Measurements from ENCODE around the gene PPP1R12B.

DNA sequence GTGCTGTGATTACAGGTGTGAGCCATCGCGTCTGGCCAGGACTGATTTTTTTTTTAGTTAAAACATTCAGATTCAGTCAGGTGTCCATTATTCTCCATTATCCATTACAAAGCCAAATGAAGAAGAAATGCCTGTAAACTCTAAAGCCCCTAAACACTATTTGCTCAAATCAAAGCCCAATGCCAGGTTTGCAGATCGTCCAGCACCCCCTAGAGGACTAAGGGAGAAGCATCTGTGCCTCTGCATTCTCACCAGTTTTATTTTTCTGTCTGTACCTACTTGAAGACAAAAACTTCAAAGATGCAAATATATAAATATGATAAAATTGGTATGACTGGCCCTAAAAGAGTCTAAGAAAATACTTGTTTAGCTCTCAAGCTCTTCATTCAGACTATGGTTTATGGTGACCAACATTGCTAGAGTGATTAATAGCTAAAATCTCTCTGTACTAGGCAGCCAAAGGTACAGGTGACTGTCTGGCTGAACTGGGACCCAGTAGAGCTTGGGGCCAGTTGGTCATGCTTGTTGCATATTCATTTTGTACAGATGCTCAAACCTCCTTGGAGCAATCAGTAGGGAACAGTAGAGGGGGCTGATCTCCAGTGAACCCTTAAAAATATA lies 223.3 kb downstream of the PPP1R12B start:
- no peak for TF ChIP-seq POLR2AphosphoS5 (IDR thresholded peaks at IDR 0.05; ENCODE audit: low read depth, low read length)
- TF ChIP-seq, protein P1, sequence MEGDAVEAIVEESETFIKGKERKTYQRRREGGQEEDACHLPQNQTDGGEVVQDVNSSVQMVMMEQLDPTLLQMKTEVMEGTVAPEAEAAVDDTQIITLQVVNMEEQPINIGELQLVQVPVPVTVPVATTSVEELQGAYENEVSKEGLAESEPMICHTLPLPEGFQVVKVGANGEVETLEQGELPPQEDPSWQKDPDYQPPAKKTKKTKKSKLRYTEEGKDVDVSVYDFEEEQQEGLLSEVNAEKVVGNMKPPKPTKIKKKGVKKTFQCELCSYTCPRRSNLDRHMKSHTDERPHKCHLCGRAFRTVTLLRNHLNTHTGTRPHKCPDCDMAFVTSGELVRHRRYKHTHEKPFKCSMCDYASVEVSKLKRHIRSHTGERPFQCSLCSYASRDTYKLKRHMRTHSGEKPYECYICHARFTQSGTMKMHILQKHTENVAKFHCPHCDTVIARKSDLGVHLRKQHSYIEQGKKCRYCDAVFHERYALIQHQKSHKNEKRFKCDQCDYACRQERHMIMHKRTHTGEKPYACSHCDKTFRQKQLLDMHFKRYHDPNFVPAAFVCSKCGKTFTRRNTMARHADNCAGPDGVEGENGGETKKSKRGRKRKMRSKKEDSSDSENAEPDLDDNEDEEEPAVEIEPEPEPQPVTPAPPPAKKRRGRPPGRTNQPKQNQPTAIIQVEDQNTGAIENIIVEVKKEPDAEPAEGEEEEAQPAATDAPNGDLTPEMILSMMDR (IDR thresholded peaks at IDR 0.05), result peak; percentile 88

All from Panc1 (cell line).